HG03280 (cell line): ENCODE measurements around the gene BLOC1S3.

Source experiments
- ATAC-seq: cut with Tn5 transposase; IDR thresholded peaks from one replicate; pipeline ENCODE4 v1.9.1; 2021; ENCODE audit warnings: mild to moderate bottlenecking, moderate library complexity; ENCODE audit not compliant: unreplicated experiment

The BLOC1S3 gene

DNA sequence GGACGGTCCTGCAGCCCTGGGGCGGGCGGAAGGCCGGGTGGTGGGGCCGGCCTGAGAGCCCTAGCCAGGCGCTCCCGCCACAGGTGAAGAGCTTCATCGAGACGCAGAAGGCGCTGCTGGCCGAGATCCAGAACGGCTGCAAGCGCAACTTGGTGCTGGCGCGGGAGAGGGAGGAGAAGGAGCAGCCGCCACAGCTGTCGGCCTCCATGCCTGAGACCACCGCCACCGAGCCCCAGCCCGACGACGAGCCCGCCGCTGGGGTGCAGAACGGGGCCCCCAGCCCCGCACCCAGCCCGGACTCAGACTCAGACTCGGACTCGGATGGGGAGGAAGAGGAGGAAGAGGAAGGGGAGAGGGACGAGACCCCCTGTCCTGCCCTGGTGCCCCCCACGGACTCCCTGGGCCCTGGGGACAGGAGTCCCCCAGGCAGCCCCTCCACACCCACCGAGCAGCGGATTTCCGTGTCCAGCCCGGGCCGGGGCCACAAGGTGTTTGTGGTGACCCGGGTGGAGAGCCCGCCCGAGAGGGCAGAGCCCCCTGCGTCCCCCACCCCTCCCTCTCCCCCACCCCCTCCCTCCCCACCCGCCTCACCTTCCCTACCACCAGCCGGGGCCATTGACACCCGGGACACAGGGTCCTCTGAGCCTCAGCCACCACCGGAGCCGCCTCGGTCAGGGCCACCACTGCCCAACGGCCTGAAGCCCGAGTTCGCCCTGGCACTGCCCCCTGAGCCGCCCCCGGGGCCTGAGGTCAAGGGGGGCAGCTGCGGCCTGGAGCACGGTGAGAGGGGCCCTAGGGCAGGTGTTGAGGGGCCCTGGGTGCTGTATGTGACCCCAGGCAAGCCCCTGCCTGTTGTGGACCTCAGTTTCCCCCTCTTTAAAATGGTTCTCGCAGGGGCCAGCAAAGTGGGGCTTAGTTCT lies 33.1 kb upstream of the BLOC1S3 start:
- ATAC-seq = no peak

DNA sequence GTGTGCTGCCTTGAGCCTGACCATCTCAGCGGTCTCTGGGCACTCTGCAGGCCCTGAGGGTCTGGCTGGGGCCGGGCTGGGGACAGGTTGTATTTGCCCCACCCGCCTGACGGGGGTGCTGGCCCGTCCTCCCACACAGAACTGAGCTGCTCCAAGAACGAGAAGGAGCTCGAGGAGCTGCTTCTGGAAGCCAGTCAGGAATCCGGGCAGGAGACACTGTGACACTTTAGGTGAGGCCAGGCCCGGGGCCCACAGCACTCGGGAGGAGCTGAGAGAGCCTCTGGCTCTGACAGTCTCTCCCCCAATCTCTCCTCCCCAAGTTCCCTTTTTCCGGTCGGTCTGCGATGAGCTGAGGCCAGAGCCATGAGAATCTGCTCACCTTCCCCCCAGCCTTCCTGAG lies 32.3 kb upstream of the BLOC1S3 start:
- no peak for ATAC-seq

DNA sequence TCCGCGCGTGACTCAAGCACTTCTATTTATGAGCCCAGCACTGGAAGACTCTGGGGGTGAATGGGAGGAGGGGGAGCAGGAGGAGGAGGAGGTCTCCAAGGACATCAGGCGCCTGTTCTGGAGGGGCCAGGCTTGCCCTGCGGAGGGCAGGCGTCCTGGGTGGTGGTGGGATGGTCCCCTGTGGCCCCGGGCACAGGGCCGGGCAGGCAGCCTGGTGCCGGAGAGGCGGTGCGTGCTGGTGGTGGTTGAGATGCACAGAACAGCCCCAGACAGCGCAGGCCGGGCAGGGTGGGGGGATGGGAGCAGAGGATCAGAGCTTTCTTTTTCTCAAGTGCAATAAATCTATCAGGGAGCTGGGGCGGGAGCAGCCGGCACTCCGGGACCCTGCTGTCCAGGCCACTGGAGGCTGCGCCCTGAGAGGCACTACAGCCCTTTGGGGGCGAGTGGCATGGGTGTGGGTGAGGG lies 31.8 kb upstream of the BLOC1S3 start:
- ATAC-seq = no peak

DNA sequence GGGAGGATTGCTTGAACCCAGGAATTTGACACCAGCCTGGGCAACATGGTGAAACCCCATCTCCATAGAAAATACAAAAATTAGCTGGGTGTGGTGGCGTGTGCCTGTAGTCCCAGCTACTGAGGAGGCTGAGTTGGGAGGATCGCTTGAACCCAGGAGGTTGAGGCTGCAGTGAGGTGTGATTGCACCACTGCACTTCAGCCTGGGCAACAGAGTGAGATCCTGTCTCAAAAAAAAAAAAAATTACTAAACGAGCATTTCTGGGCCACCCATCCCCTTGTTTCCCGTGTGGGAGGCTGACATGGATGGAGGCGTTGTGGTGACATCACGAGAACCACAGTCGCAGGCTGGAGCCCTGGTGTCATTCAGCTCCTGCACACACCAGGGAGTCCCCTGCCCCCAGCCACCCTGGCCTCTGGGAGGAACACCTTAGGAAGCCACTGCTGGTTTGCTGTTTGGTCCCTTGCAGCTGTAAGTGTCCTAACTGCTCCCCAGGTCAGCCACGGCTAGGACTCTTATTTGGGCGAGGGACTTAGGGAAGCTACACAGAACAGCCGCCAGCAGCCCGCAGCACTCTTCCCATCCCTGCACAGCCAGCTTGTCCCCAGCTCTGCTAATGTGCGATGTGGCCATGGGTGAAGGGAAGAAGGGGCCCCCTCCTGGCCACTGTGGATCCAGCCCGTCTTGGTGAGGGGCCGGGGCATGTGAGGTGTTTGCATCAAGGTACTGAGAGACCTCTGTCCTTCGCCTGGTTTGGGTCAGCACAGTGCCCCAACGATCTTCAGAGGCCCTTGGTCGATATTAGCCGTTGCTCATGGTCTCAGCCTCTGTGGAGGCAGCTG lies 30.5 kb upstream of the BLOC1S3 start:
- no peak for ATAC-seq

DNA sequence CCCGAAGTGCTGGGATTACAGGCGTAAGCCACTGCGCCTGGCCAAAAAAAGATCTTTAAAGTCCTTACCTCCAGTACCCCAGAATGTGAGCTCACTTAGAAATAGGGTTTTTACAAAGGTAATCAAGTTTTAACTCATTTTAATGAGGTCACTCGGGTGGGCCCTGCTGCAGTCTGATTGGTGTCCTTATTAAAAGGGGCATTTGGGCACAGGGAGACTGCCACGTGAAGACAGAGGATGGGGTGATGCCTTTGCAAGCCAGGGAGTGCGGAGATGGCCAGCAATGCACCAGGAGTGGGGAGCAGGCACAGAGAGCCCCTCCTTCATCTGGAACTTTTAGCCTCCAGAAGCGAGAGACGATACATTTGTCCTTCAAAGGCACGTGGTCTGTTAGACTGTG lies 29.5 kb upstream of the BLOC1S3 start:
- no peak for ATAC-seq

DNA sequence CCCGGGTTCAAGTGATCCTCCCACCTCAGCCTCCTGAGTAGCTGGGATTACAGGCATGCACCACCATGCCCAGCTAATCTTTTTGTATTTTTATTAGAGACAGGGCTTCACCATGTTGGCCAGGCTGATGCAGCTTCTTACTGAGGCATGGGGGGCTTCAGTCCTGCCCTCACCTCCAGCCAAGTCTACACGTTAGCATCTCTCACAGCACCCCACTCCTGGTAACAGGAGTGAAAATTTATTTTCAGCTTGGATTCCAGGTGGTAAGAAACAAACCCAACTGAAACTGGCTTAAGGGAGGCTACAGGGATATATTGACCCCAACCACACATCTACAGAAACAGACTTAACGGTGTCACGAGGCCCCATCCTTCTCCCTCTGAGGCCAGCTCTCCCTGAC lies 28.4 kb upstream of the BLOC1S3 start:
- no peak for ATAC-seq

DNA sequence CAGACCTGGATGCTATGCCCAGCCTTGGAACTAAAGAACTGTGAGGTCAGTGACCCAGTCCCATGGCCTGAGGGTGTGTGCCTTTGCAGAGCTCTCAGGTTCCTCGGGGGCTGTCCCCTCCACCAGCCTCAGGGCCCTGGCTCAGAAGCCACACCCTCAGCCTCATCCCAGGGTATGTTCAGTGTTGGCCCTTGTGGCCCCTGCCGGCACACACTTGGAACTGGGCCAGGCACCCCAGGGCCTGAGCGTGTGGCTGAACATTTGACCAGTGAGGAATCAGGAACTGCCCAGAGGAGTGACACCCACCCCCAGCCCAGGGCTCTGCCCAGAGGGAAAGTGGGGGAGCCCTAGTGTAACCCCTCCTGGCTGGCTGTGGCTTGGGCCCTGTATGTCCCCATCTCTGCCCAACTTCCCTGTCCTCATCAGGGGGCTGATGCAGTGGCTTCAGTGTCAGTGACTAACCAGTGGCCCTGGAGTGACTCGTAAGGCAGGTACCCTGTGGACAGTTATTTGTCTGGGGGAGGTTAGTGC lies 27.8 kb upstream of the BLOC1S3 start:
- no peak for ATAC-seq

DNA sequence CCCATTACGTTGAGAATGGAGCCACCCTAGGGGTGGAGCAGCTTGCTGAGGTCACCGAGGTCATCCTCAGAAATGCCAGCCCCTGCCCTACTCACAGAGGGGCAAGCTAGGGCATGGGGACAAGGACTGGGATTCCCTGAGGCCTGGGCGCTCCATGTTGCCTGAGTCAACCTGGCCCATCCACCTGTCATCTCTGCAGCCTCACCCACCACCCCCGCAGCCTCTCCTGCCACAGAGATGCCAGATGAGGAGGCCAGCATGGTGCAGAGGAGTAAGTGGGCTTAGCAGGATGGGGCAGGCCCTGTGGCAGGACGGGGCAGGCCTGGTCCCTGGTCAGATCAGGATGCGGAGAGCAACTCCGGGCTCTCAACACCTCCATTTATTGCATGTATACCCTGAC lies 27.3 kb upstream of the BLOC1S3 start:
- no peak for ATAC-seq

DNA sequence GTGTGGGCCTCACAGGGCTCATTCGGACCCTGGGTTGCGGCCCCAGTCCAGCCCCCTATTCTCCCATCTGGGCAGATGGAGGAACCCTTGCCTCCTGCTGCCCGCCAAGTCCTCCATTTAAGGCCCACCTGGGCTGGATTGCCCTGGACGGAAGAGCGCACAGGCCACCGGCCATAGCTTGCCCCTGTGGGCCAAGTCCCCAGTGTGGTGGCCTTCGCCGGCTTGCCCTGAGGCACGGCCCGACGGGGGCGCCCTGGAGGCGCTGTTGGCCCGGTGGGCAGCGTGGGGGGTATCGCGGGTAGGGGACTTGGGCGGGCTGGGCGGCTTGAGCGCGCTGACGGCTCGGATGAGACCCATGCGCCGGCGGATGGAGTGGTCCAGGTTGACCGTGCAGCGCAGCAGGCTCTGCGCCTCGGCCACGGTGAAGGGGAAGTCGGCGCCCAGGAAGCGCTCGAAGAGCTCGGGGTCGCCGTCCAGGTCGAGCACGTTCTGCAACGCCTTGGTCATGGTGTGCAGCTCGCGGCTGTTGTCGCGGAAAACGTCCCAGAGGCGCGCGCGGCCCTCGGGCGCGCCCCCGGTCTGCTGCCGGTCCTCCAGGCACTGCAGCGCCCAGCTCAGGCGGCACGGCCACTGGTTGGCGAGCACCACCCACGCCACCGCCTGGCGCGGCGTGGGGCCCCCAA lies 26.6 kb upstream of the BLOC1S3 start:
- no peak for ATAC-seq

DNA sequence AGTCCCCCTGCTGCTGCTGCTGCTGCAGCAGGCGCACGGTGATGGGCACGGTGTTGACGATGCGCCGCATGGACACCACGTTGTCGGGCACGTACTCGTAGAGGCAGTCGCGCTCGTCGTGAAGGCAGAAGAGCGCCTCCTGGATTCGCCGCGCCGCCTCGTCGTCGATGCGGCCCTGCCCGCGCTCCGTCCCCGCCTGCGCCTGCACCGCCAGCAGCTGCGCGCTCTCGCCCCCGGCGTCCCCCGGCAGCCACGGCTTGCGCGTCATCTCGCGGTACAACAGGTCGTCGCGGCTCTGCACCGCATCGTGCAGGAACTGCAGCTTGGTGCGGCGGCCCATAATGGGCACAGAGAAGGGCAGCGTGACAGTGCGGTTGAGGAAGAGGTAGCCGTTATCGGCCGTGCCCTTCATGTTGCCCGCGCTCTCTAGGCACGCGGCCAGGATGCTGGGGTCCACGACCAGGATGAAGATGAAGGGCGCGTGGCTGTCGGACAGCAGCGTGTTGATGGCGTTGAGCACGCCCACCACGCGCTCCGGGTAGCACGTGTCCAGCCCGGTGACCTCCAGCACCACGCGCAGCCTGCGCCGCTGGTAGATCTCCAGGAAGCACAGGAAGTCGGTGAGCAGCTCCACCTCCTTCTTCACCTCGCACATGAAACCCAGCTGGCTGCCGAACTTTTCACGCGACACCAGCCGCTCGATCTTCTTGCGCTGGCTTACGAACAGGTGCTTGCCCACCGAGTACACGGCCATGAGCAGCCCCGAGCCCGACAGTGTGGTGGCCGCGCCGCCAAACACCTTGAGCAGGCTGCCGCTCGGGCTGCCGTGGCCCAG lies 25.9 kb upstream of the BLOC1S3 start:
- no peak for ATAC-seq

DNA sequence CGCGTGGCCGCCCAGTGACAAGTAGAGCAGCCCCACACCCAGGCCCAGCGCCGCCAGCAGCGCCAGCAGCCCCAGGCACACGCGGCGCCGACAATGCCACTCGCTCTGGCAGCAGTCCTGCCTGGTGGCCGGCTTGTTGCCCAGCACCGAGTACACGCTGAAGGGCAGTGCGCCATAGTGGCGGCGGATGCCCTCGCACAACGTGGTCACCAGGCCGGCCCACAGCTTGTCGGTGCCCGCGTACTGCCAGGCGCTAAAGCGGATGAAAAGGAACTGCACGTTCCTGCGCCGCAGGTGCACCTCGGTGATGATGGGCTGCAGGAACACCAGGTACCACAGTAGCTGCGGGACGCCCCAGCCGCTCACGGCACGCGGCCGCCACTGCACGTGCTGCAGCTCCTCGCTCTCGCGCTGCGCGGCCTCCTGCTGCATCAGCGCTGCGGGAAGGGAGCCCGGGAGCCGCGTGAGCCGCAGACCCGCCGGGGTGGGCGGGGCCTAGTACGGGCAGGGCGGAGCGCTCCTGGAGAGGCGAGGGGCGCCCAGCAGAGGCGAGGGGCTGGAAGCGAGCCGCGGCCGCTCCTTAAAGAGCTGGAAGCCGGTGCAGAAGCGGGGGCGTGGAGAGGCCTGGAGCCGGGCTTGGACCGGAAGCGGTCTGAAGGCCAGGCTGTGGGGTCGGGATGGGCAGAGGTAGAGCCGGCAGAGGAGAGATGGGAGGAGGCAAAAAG lies 25.1 kb upstream of the BLOC1S3 start:
- no peak for ATAC-seq

DNA sequence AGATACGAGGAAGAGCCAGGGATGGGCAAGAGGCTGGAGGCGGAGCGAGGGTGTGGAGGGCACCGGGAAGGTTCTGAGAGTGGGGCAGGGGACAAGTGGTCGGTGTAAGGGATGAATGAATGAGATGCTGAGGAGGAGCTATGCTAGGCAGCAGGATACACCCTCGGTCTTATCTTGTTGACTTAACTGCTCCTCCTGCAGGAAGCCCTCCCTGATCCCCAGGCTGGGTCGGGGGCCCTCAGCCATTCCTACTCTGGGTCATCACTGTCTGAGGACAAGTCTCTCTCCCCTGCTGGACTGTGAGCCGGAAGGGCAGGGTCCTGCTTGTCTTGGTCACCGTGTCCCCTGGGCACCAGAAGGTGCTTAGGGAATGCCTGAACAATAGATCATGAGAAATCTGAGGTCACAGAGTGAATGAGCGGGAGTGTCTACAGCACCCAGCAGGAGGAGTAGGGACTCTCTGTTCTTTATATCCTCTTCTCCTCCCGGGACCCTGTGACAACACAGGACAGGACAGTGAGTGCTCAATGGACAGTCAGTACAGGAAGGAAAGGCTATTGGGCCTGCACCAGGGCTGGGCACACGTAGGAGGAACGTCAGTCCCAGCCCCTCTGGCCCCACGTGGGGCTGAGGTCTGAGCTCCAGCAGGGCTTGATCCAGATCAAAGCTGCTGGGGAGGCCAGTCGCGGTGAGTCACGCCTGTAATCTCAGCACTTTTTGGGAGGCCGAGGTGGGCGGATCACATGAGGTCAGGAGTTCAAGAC lies 24.3 kb upstream of the BLOC1S3 start:
- ATAC-seq = no peak

DNA sequence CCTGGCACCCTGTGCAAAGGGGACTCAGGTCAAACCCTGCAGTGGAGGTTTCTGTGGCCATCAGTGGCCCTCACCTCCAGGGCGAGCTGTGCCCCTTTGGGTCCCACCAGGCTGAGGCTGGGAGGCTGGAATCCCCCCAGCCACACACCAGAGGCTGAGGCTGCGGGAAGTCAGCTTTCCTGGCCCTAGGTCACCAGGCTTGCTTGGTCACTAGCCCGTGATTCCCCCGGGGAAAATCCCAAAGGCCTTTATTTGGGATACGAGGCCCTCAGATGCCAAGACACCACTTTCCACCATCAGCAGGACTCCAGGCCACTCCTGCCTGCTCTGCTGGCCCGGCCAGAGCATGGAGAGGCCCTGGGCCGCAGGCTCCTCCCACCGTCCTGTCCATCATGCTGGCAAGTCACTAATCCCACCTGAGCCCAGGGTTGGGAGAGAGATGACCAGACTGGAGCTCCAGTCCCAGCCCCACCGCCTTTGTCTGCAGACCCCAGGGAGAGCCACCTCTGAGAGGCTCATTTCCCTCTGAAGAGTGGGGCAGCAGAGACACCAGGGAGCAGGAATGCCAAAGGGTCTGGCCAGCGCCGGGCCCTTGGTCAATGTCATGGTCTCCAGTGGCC lies 22.5 kb upstream of the BLOC1S3 start:
- no peak for ATAC-seq

DNA sequence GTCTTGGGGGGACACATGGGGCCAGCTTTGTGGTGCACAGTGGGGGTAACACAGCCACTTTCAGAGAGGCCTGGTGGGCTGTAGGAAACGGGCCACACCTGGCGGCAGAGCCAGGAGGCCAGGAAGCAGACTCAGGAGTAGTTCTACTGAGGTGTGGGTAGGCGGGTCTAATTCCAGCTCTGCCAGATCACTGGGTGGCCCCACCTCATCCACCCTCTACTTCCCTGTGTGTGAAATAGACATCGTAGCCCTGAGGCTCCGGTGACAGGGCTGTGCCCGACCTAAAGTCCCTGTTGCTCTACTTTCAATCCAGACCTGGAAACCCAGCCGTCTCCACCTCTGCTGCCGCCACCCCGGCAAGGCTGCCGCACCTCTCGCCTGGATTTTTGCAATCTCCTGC lies 21.8 kb upstream of the BLOC1S3 start:
- no peak for ATAC-seq

DNA sequence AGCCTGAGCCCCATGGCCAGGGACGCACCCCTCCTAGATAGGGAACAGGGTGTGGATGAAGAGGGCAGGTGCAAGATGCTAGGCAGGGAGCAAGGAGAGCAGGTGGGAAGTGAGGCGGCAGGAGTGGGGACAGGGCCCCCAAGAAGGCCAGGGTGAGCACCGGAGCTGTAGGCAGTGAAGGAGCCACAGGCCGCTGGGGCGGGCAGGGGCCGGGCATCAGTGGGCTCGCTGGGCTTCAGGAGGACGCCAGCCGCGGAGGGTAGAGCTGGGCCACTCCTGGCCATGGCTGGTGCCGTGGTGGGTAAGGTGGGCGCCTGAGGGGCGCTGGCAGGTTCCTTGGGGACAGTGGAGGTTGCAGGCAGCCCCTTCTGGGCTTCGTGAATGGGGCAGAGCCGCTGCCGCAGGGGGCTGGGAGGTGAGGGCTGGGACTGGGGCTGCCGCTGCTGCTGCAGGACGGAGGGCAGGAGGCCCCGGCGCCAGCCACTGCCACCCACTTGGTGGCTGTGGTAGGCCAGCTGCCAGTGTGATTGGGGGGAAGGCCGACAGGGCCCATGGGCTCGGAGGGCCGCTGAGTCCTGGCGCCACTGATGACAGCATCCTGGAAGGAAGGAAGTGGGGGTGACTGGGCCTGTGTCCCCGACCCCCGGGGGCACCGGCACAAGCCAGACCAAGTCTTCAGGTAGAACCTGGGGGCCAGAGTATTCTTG lies 19.9 kb upstream of the BLOC1S3 start:
- ATAC-seq = no peak

DNA sequence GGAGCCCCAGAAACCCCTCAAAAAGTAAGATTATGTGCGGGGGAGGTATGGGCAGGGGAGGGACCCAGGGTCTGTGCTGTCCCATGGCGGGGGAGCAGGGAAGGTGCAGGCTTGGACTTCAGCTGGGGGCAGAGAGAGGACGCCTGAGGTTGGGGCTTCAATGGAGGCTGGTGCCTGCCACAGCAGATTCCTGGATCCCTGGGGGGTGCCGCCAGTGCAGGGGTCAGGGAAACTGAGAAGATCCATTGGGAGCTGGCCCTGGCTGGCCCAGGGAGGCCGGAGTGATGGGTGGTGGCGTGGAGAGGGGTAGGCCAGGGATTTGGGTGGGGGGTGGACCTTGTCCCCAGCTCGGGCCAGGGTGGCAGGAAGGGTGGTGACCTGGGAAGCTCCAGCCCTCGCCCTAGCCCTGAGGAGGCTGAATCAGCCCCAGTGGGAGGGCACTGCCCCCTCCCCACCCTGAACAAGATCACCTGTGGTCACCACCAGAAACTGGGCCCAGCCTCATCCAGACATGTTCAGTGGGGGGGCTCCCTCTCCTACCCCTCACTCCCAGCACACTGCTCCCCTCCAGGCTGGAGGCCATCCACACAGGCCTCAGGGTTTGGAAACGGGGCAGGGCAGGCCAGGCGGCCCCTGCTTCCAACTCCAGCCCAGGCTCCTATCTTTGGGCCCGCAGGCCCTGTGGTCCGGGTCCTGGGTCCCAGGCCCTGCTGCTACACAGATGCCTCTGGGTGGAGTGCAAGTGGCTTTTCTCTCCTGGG lies 19.2 kb upstream of the BLOC1S3 start:
- no peak for ATAC-seq

DNA sequence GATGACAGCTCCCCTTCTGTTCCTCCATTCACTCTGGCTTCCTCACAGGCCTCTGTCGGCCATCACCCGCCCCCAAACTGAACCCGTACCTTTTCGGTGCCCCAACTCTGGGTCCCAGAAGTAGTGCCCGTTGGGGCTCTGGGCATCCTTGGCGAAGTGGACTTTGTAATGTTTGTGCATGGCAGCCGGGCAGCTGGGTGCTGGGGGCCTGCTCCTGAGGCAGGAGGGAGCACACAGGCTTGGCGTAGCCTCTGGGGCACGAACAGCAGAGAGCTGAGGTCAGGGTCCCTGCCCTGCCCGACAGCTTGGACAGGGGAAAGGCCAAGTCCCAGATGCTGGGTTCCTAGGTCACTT lies 18.6 kb upstream of the BLOC1S3 start:
- no peak for ATAC-seq
